ENCODE data around the gene CDK2. TPM values are rescaled to one million over a fixed set of nuclear protein-coding genes. Genes with fewer than 3 reads are reported as not detected.

The CDK2 gene
- total and polyA plus RNA-seq, 3 experiments from 2014 or later: 8.2 to 125 (median 117) TPM

DNA sequence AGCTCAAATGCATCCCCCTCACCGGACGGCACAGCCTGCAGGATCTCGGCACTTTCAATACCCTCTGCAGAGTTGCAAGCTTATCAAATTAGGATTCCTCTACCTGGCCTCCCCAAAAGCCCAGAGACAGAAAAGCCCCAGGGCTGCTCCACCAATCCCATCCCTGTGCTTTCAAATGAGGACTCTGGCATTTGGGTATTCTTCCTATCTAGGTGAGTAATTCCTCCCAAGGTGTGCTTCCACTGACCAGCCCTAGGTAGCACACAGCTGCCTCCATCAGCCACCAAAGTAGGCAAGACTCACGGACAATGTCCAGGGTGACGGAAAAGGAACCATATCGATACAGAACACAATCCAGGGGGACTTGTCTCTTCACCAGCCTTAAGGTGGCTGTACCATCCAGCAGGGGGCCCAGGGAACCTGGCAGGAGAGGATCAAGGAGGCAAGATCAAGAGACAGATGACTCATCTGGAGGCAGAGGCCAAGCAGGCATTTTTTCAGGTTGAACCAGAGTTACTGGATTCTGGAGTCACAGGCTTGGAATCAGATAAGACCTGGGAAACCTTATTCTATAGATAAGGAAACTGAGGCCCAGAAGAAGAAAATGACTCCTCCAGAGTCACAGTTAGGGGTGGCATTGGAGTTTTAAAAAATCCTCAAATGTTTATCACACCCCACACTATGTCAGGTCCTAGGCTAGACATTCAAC lies 10.7 kb upstream of the CDK2 start:
- Mint-ChIP-seq H3K4me1 (peaks cover 8 to 21% (median 15%) of the 10 kb centered on the region in 3 donors), H3K27me3 (no peaks in the 10 kb centered on the region), H3K27ac (peak overlapping the region in 7 of 8 donors; percentile 47 to 88 (median 76)), H3K4me3 (no peak overlapping the region), H3K36me3 (peaks cover 0 to 48% (median 8%) of the 10 kb centered on the region in 3 donors), H3K9me3 (no peaks in the 10 kb centered on the region)
- Histone ChIP-seq H3K4me3 (ENCODE audit: low read length) (no peak overlapping the region), H3K9me3 (ENCODE audit: low read length) (no peaks in the 10 kb centered on the region), H3K27me3 (ENCODE audit: insufficient read depth, low read length, poor library complexity, severe bottlenecking) (no peaks in the 10 kb centered on the region), H3K4me1 (ENCODE audit: insufficient read depth, low read length) (peaks cover 11% of the 10 kb centered on the region), H3K27ac (ENCODE audit: low read depth, low read length) (no peak overlapping the region), H3K36me3 (ENCODE audit: insufficient read depth, low read length) (peaks cover 33% of the 10 kb centered on the region)
- POLR2A ChIA-PET: interaction anchor here (0.5 to 1.5 kb wide), 4 partner anchors 13 to 129 kb away, joined by 3 to 4 read pairs (median 3); no protein-coding TSS in a partner anchor
- DNase-seq: peak in 2 of 5 donors; percentile 28 to 65
- CTCF ChIA-PET: interaction anchor here (0.6 to 1.6 kb wide), 5 partner anchors 10 to 1755 kb away, joined by 3 to 5 read pairs (median 3); partner anchors contain the start of gene RAB5B

DNA sequence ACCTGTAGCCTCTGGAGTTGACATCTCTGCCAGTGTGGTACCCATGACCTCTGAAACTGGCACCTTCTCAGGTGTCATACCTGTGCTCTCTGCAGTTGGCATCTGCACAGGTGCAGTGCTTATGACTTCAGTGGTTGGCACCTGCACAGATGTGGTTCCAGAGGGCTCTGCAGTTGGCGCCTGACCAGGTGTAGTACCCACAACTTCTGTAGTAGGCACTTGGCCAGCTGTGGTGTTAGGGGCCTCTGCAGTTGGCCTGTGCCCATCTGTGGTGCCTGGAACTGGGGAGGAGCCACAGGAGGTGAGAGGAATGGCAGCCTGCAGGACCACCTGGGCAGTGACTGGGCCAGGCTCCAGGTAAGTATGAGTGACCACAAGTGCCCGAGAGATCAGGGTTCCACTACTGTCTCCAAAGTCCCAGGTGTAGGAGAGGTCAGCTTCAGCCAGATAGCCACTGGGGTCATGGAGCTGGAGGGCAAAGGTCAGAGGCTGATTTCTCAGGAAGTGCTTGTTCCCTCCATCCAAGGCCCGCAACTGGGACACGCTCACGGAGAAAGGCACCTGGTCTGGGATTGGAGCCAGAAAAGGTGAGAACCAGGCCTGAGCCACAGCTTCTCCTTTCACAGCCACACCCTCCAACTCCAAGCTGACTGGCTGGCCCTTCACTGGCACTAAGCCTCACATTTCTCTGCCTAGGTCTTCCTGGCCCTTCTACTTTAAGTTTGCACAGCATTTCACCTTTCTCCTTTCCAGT lies 9.3 kb upstream of the CDK2 start:
- Mint-ChIP-seq H3K9me3 (no peaks in the 10 kb centered on the region), H3K27ac (peak overlapping the region; percentile 70 to 96 (median 82)), H3K4me1 (peaks cover 8 to 18% (median 11%) of the 10 kb centered on the region in 3 donors), H3K4me3 (no peak overlapping the region), H3K36me3 (peaks cover 0 to 35% (median 5%) of the 10 kb centered on the region in 3 donors), H3K27me3 (no peaks in the 10 kb centered on the region)
- Histone ChIP-seq H3K36me3 (ENCODE audit: insufficient read depth, low read length) (peaks cover 19% of the 10 kb centered on the region), H3K27me3 (ENCODE audit: insufficient read depth, low read length, poor library complexity, severe bottlenecking) (no peaks in the 10 kb centered on the region), H3K9me3 (ENCODE audit: low read length) (no peaks in the 10 kb centered on the region), H3K27ac (ENCODE audit: low read depth, low read length) (no peak overlapping the region), H3K4me3 (ENCODE audit: low read length) (no peak overlapping the region), H3K4me1 (ENCODE audit: insufficient read depth, low read length) (peaks cover 11% of the 10 kb centered on the region)
- no peak for DNase-seq
- ChIA-PET POLR2A (interaction anchor here (0.8 to 2.4 kb wide), 5 partner anchors 9 to 27 kb away, joined by 3 to 12 read pairs (median 4); partner anchors contain the start of gene RAB5B), CTCF (no interaction called here)

- Histone ChIP-seq H3K36me3 (ENCODE audit: insufficient read depth, low read length) (no peaks in the 10 kb centered on the region), H3K27me3 (ENCODE audit: insufficient read depth, low read length, poor library complexity, severe bottlenecking) (no peaks in the 10 kb centered on the region), H3K27ac (ENCODE audit: low read depth, low read length) (no peak overlapping the region), H3K9me3 (ENCODE audit: low read length) (no peaks in the 10 kb centered on the region), H3K4me1 (ENCODE audit: insufficient read depth, low read length) (peaks cover 21% of the 10 kb centered on the region), H3K4me3 (ENCODE audit: low read length) (no peak overlapping the region)
- ChIA-PET CTCF (no interaction called here), POLR2A (no interaction called here)
- H3K36me3 Mint-ChIP-seq: peaks cover 0 to 6% (median 0%) of the 10 kb centered on the region in 3 donors
- no peak overlapping the region for H3K27ac Mint-ChIP-seq
- H3K9me3 Mint-ChIP-seq: no peaks in the 10 kb centered on the region
- peak overlapping the region in 1 of 7 donors; percentile 34 for H3K4me3 Mint-ChIP-seq
- no peak for DNase-seq
- peaks cover 26 to 32% (median 29%) of the 10 kb centered on the region in 3 donors for H3K4me1 Mint-ChIP-seq
- no peaks in the 10 kb centered on the region for H3K27me3 Mint-ChIP-seq
These were observed 2.9 kb upstream of the CDK2 start for GRCh38 chr12:55963760-55964159.

GRCh38 chr12:55965240-55965639 lies 1.4 kb upstream of the CDK2 start:
- Histone ChIP-seq H3K9me3 (ENCODE audit: low read length) (no peaks in the 10 kb centered on the region), H3K4me3 (ENCODE audit: low read length) (no peak overlapping the region), H3K27me3 (ENCODE audit: insufficient read depth, low read length, poor library complexity, severe bottlenecking) (no peaks in the 10 kb centered on the region), H3K27ac (ENCODE audit: low read depth, low read length) (no peak overlapping the region), H3K4me1 (ENCODE audit: insufficient read depth, low read length) (peaks cover 21% of the 10 kb centered on the region), H3K36me3 (ENCODE audit: insufficient read depth, low read length) (no peaks in the 10 kb centered on the region)
- H3K4me1 Mint-ChIP-seq: peaks cover 26 to 32% (median 29%) of the 10 kb centered on the region in 3 donors
- no peaks in the 10 kb centered on the region for H3K27me3 Mint-ChIP-seq
- H3K36me3 Mint-ChIP-seq: peaks cover 0 to 7% (median 0%) of the 10 kb centered on the region in 3 donors
- ChIA-PET POLR2A (interaction anchor here (0.9 kb wide), 1 partner anchor 211 kb away, joined by 5 read pairs; no protein-coding TSS in a partner anchor), CTCF (no interaction called here)
- peak overlapping the region in 3 of 8 donors; percentile 66 to 90 (median 87) for H3K27ac Mint-ChIP-seq
- peak overlapping the region in 6 of 7 donors; percentile 47 to 90 (median 88) for H3K4me3 Mint-ChIP-seq
- no peaks in the 10 kb centered on the region for H3K9me3 Mint-ChIP-seq
- no peak for DNase-seq

DNA sequence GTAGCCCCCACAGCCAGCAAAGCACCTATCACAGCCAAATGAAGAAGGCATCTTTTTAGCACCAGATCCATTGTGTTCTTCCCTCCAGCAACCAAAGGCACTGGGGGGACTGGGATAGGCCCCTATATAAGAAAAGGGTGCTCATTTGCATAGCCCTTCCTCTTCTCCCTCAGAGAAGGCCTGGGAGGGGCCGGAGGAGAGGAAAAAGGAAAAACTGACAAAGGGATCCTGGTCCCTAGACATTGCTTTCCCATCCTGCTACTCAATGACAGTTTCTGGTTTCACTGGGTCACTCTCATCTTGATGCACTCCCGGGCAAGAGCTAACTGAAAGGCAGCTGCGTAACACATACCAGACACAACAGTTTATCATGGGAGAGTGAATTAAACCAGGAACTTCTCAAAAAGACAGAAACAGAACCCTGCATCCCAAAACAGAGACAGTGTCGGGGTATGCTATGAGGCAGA lies 656 bp upstream of the CDK2 start, which contains the start of gene PMEL:
PMEL (minus strand) TSS at position 102 of the 467 bp plus-strand sequence; CDS start at position 71, 31 bp downstream.
- no peaks in the 10 kb centered on the region for H3K36me3 ChIP-seq (ENCODE audit: insufficient read depth, low read length)
- Mint-ChIP-seq H3K27ac (peak within 1 kb of the TSS; percentile 57 to 97 (median 86)), H3K4me1 (peaks cover 26 to 32% (median 29%) of the 10 kb centered on the region in 3 donors), H3K27me3 (no peaks in the 10 kb centered on the region), H3K9me3 (no peaks in the 10 kb centered on the region), H3K4me3 (peak within 1 kb of the TSS; percentile 87 to 96 (median 90)), H3K36me3 (peaks cover 0 to 10% (median 0%) of the 10 kb centered on the region in 3 donors)
- peak within 1 kb of the TSS; percentile 71 for H3K27ac ChIP-seq (ENCODE audit: low read depth, low read length)
- H3K4me3 ChIP-seq (ENCODE audit: low read length): peak within 1 kb of the TSS; percentile 82
- no peaks in the 10 kb centered on the region for H3K9me3 ChIP-seq (ENCODE audit: low read length)
- H3K27me3 ChIP-seq (ENCODE audit: insufficient read depth, low read length, poor library complexity, severe bottlenecking): no peaks in the 10 kb centered on the region
- ChIA-PET POLR2A (interaction anchor here (0.9 kb wide), 1 partner anchor 211 kb away, joined by 5 read pairs; no protein-coding TSS in a partner anchor), CTCF (no interaction called here)
- H3K4me1 ChIP-seq (ENCODE audit: insufficient read depth, low read length): peaks cover 21% of the 10 kb centered on the region
- DNase-seq: no peak

DNA sequence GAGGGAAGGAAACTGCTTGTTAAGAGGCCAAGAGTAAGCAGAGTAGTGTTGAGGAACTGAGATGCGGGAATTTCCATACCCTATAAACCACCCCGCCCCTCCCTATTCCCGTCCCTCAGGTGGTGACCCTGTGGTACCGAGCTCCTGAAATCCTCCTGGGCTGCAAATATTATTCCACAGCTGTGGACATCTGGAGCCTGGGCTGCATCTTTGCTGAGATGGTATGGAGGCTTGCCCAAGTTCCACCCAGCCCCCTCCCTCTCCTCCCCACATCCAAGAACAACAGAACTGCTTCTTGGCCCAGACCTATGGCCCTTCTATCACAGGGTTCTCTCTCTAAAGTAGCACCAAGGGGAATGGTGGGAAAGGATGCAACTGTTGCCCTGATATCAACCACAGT lies 2.7 kb downstream of the CDK2 start:
- CTCF ChIA-PET: interaction anchor here (1.3 to 1.8 kb wide), 3 partner anchors 8 to 26 kb away, joined by 3 to 5 read pairs (median 3); no protein-coding TSS in a partner anchor
- POLR2A ChIA-PET: interaction anchor here (1.5 kb wide), 1 partner anchor 13 kb away, joined by 4 read pairs; no protein-coding TSS in a partner anchor
- no peaks in the 10 kb centered on the region for H3K27me3 ChIP-seq (ENCODE audit: insufficient read depth, low read length, poor library complexity, severe bottlenecking)

GRCh38 chr12:55970775-55971174 lies 4.1 kb downstream of the CDK2 start:
- no peaks in the 10 kb centered on the region for H3K9me3 Mint-ChIP-seq
- peak overlapping the region in 1 of 8 donors; percentile 11 for H3K27ac Mint-ChIP-seq
- H3K4me1 ChIP-seq (ENCODE audit: insufficient read depth, low read length): peaks cover 39% of the 10 kb centered on the region
- H3K36me3 Mint-ChIP-seq: peaks cover 0 to 12% (median 0%) of the 10 kb centered on the region in 3 donors
- H3K27ac ChIP-seq (ENCODE audit: low read depth, low read length): no peak overlapping the region
- no peaks in the 10 kb centered on the region for H3K27me3 ChIP-seq (ENCODE audit: insufficient read depth, low read length, poor library complexity, severe bottlenecking)
- no peak for DNase-seq
- no peak overlapping the region for H3K4me3 ChIP-seq (ENCODE audit: low read length)
- no peaks in the 10 kb centered on the region for H3K27me3 Mint-ChIP-seq
- ChIA-PET POLR2A (interaction anchor here (0.7 kb wide), 1 partner anchor 250 kb away, joined by 10 read pairs; no protein-coding TSS in a partner anchor), CTCF (interaction anchor here (0.9 to 1.6 kb wide), 2 partner anchors 12 to 115 kb away, joined by 3 to 5 read pairs; no protein-coding TSS in a partner anchor)
- no peaks in the 10 kb centered on the region for H3K9me3 ChIP-seq (ENCODE audit: low read length)
- peak overlapping the region in 1 of 7 donors; percentile 34 for H3K4me3 Mint-ChIP-seq
- H3K4me1 Mint-ChIP-seq: peaks cover 25 to 26% (median 26%) of the 10 kb centered on the region in 3 donors
- H3K36me3 ChIP-seq (ENCODE audit: insufficient read depth, low read length): no peaks in the 10 kb centered on the region

More for the DNA sequence above, 2.7 kb downstream of the CDK2 start:
- Mint-ChIP-seq H3K27ac (no peak overlapping the region), H3K27me3 (no peaks in the 10 kb centered on the region), H3K9me3 (no peaks in the 10 kb centered on the region), H3K36me3 (peaks cover 0 to 11% (median 0%) of the 10 kb centered on the region in 3 donors), H3K4me3 (peak overlapping the region in 1 of 7 donors; percentile 41), H3K4me1 (peaks cover 26 to 32% (median 29%) of the 10 kb centered on the region in 3 donors)
- no peak for DNase-seq
- H3K36me3 ChIP-seq (ENCODE audit: insufficient read depth, low read length): no peaks in the 10 kb centered on the region
- peaks cover 31% of the 10 kb centered on the region for H3K4me1 ChIP-seq (ENCODE audit: insufficient read depth, low read length)
- no peak overlapping the region for H3K4me3 ChIP-seq (ENCODE audit: low read length)
- no peak overlapping the region for H3K27ac ChIP-seq (ENCODE audit: low read depth, low read length)
- H3K9me3 ChIP-seq (ENCODE audit: low read length): no peaks in the 10 kb centered on the region
